Vagina (tissue), 2 donors: Measurements from ENCODE around the gene NDUFS3.

Experiments
- POLR2A ChIP-seq, 2 donors: fragments of 450-650 bp; IDR thresholded peaks; one replicate each; pipeline ENCODE4 v1.6.1; 2017; ENCODE audit warnings: antibody characterized with exemption in 2 of 2, mild to moderate bottlenecking in 2 of 2, moderate library complexity in 2 of 2
- TF ChIP-seq, protein P1 (sequence below), 3 experiments: fragments of 450-650 bp in 2 of 3; fragments of 200-600 bp in 1 of 3; sonication (generic) in 1 of 3; IDR thresholded peaks; one replicate each; pipeline ENCODE4 v1.5.1; 2017 to 2019; ENCODE audit warnings: antibody characterized with exemption in 3 of 3, mild to moderate bottlenecking in 2 of 3, moderate library complexity in 2 of 3

DNA sequence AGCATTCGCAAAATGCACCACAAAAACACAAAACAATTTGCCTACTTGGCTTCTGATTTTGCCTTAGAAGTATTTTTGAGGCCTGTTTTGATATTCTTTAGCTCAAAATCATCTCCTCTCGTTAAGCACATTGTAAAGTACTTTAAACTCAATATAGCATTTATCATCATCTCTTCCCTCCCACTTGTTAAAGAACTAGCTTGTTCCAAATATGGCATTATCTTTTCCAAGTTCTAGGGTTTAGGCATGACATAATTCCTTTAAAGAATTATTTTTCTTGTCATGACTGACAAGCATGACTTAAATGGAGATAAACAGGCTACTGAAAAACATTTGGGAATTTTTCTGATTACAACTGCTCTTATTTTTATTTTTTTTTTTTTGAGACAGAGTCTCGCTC, 47.2 kb upstream of the NDUFS3 start:
- TF ChIP-seq, protein P1, sequence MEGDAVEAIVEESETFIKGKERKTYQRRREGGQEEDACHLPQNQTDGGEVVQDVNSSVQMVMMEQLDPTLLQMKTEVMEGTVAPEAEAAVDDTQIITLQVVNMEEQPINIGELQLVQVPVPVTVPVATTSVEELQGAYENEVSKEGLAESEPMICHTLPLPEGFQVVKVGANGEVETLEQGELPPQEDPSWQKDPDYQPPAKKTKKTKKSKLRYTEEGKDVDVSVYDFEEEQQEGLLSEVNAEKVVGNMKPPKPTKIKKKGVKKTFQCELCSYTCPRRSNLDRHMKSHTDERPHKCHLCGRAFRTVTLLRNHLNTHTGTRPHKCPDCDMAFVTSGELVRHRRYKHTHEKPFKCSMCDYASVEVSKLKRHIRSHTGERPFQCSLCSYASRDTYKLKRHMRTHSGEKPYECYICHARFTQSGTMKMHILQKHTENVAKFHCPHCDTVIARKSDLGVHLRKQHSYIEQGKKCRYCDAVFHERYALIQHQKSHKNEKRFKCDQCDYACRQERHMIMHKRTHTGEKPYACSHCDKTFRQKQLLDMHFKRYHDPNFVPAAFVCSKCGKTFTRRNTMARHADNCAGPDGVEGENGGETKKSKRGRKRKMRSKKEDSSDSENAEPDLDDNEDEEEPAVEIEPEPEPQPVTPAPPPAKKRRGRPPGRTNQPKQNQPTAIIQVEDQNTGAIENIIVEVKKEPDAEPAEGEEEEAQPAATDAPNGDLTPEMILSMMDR (IDR thresholded peaks at IDR 0.05) = no peak
- no peak for TF ChIP-seq POLR2A (IDR thresholded peaks at IDR 0.05)
